ENCODE results near the gene EN2.
A peak's percentile ranks its signal among the peaks of the same experiment; 100 is the strongest.

The EN2 gene

DNA sequence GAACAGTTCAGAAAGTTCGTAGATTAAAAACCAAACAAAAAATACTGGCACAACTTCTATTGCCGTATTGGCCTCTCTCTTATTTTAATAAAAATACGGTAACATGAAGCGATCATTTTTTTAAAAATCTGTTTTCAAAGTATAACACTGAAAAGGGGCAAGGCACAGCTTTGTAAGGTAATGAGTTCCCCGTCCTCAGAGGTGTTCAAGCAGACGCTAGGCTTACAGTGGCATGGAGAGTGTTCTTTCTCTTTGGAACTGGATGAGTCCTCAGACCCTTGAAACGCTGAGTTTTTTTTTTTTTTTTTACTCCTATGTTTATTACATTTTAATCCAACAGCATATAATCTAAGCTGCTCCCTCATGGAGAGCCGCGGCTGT, 7.8 kb downstream of the EN2 start:
- no peak for DNase-seq

DNA sequence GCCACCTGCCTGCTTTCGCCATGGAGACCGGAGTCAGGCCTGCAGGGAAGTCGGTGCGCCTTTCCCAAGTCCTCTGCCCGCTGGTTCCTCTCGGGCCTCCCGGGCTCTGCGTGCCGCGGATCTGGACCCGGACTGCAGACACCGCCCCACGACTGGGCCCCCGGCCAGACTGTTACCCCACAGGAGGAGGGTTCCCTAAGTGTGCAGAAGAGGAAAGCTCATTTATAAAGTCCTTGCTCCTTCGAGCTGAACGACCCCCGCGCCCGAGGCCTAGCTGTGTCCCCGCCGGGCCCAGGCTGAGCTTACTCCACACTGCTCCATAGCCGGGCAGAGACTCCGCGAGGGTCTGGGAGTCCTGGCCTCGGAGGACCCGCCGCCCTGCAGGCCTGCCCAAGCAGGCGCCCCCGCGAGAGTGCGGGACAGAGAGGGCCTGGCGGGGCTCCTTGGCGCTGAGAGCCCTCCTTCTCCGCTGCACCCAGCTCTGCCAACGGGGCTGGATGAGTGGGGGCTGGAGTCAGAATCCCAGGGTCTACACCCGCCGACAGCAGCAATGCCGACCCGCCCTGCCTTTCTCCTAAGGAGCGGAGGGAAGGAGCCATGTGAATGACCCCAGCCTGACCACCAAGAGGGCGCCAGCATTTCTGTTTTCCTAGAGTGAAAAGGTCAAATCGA, 8.3 kb downstream of the EN2 start:
- no peak for DNase-seq

DNA sequence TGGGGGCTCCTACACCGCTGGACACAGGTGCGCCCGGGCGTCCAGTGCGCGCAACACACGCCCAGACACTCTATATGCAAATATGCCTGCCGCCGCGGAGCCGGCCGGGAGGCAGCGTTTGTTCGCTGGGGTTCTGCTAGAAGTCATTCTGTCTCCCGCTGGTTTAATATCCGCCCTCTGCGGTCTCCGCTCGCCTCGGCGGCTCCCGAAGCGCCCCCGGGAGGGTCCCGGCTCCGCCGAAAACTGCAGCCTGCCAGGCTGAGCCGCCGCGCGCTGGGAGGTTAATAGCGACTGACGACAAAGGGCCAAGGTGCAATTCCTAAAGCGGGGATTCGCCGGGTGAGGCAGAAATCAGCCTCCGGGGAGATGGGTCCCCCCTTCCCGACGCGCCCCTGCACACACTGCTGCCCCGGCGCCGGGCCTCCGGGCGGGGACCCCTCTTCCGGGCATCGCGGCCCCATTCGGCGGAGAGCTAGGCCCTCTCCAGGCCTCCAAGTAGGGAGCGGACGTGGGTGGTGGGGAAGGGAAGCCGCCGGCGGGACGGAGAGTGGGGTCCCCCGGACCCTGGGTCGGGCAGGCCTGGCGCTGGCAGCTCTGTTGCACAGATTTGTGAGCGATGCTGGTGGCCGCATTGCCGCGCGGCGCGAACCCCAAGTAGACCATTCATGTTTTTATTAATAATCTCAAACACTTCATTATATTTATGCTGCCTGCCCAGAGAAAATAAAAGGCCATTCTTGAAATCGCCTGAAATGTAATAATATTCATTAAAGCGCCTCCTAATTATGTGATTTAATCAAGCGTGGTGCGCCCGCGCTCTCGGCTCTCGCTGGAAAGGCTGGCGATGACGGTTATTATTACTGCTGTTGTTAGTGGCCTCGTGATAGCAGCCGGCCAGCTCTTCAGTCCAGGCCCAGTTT, 9.1 kb downstream of the EN2 start:
- peak; percentile 41 to 57 for DNase-seq

DNA sequence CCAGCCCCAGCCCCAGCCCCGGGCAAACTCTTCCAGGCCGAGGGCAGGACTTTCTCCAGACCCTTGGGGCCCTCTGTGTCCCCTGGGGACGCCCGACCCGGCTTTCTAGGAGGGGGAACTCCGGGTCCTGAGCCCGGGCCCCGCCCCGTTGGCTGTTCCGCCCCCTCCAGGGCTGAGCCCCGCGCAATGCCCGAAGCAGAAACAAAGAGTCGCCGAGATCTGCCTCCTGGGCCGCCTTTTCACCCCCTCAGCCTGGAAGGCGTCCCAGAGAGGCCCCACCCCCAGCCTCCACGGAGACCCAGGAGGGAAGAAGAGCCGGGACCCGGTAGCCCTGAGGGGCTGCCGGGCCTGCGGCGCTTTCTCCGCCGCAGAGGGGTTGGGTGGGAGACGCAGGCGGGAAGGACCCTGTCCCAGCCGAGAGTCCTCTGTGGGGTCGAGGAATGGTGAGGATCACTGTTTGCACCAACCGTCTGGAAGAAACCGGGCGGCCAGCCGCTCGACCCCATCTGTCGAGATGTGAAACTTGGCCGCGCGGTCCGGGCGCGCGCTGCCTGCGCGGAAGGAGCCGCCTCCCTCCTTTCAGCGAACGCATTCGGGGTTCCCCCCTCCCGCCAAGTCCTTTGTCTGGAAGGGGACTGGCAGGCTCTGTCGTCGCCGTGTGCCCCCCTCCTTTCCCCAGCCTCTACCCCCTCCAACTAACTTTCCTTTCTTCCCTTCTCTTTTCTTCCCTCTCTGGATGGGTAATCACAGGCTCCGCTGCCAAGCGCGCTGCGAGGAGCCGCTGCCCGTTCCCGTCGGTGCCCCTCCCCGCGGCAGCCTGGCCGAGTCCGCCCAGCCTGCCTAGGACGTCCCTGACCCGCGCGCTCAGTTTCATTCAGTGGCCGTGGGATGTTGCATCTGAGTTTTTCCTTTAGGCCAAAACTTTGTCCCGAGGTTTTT, 10.2 kb downstream of the EN2 start:
- no peak for DNase-seq

DNA sequence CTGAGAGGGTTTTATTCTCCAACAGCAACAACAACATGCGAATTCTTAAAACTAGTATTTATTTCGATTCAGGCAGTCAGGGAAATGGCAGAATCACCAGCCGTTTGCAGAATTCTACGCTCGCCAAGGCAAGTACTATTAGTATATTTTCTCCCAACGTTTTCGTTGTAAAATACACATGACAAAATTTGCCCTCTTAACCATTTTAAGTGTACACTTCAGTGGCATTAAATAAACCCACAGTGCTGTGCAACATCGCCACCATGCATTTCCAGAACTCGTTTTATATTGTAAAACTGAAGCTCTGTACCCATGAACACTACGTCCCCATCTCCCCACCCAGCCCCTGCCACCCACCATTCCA, 10.8 kb downstream of the EN2 start:
- no peak for DNase-seq

DNA sequence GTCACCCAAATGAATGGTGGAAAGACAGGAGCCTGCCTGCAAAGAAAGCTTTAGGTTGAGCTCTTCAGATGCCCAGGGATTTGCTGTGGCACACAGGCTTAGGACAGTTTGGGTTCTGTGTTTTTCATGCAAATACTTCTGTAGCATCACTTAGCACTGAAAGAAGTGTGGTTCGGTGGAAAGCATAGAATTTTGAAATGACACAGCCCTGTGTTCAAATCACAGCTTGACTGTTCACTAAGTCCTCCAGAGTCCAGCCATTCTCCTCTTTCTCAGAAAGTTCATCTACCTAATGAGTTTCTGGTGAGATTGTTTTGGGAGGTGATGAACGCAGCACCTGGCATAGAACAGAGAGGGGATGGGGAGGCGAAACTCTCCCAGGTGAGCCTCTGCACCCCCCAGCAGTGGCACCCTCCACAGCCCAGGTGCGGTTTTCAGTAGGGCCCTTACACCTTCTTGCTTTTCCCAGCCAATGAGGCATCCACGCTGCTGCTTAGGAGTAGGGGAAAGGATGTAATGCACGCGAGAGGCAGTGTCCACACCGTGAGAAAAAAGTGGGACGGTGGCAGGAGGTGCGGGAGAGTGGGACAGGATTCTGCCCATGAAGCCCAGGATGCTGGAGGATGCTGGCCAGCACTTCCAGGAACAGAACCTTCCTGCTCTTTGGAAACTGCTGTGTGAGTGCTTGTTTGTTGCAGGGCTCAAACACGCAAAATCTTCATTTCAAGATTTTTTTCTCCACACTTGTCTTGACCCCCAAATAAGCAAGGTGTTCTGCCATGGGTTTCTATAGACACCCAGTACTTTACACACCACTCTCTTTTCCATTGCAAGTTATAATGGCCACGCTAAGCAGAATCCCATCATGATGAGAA, 11.6 kb downstream of the EN2 start:
- DNase-seq: no peak

DNA sequence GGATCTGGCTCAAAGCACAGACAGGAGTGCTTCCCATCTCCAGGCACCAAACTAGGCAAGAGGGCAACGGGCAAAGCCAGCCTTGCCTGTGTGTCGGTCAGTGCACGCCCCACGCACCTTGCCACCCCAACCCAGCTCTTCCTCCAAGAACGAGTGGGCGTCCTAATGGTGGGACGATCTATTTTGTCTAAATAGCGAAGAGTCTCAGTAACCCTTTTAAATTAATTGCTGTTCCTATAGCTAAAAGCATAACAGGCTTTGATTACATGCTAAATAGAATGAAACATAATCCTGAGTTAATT, 12.2 kb downstream of the EN2 start:
- no peak for DNase-seq

DNA sequence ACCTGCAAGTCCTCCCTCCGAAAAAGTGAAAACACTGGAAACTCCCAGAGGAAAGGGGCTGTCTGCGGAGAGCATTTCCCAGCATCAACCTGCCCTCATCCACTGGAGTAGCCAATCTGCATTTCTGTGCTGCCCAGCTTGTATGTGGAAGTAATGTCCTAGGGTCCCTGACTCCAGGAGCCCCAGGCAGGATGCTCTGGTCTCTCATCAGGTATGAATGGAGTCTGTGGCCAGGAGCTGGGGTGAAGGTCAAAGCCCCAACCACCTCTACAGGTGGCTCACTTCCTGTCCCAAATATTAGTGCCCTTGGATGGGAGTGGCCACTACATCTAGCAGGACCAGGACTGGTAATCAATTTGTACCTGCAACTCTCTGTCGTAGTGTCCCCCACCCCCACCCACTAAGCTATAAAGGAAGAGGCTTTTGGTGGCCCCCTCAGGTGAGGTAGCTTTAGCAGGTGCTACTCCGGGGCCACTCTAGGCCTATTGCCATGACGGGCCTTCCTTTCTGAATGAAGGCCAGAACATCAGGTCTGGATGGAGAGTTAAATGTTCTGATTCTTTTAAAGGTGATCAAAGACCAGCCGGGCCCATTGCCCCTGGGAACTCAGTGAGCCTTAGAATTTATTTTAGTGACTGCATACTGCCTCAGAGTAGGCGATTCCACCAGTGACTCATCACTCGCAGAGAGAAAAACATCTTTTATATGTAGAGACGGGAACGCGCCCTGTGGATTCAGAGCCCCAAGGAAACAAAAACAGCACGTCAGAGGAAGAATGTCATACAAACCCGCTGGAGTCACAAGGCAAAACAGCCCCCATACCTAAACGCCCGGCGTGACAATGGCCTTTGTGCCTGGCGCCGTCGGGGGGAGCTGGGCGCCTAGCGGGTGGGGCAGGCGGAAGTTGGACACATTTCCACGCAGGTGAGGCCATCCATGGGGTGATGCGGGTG, 13.0 kb downstream of the EN2 start:
- no peak for DNase-seq

DNA sequence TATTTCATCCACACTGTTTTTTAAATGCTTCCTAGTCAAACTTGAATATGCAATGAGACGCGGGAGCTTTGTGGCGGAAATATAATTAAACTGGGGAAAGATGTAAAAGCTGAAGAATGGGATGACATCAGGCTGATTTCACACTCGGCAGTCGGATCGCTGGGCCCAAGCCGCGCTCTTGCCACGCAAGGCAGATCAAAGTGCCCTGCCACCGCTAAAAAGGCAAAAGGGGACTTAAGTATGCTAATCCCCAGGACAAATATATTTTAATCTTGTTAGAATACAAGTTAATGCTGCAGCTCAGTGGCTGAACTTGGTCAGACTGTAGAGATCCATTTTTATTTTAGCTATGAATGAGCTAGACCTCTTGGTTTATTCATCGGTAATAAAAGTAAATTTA, 13.8 kb downstream of the EN2 start:
- no peak for DNase-seq

DNA sequence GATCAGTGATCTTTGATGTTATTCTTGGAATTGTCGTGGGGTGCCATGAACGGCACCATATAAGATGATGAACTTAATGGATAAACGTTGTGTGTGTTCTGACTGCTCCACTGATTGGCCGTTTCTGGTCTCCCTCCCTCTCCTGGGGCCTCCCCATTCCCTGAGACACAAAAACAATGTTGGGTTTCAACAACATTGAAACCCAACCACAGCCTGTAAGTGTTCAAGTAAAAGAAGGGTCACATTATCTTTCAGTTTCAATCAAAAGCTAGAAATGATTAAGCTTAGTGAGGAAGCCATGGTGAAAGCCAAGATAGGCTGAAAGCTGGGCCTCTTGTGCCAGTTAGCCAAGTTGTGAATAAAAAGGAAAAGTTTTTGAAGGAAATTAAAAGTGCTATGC, 19.5 kb downstream of the EN2 start:
- DNase-seq: no peak

DNA sequence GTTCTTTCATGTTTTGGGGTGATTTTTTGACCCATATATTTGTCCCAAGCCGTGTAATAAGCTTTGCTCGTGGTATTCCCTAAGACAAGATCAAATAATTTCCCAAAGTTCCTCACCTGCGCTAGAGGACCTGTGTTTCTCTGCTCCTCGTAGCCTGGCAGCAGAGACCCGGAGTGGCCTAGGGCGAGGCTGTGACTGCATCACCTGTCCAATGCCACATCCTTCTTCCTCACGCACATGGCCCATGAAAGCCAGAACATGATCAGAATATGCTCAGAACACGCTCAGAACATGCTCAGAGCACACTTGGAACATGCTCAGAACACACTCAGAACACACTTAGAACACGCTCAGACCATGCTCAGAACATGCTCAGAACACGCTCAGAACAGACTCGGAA, 23.8 kb downstream of the EN2 start:
- DNase-seq: no peak

DNA sequence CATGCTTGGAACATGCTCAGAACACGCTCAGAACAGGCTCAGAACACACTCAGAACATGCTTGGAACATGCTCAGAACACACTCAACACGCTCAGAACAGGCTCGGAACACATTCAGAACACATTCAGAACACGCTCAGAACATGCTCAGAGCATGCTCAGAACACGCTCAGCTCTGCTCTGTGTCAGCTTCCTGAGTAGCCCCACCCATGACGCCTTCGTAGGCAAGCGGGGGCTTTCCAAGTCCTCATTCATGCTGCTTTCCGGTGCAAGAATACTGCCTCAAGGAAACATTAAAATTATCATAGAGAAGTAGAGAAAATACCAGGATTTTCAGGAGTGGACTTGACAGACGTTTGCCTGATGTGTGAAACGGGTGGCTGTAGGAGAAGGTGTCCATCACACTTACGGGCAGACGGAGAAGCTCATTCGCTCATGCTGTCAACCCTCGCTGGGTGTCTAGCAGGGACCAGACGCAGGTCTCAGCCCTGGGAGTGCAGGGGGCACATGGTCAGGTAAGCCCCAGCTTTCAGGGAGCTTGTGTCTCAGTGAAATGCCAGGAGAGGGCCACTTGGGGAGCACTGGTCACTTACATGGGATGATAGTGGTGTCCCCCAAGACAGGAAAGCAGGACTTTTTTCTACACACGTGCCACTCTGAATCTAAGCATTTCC, 24.7 kb downstream of the EN2 start:
- no peak for DNase-seq

DNA sequence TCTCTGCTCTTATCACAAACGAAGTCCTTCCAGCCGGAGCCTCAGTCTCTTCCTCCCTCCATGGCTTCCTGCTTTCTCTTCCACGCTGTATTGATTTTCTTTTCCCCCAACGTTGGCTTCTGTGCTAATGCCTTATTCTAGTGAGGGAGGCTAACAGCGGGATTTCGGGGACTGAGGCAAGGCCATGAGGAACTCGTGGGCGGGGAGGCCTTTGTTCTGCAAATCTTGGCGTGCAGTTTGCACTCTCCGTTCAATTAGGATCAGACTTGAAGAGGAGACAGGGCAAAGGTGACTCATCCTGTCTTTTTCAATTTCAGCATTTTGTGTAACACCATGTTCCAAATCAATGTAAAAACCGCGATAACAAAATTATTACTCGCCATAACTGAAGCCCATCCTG, 25.3 kb downstream of the EN2 start:
- no peak for DNase-seq

DNA sequence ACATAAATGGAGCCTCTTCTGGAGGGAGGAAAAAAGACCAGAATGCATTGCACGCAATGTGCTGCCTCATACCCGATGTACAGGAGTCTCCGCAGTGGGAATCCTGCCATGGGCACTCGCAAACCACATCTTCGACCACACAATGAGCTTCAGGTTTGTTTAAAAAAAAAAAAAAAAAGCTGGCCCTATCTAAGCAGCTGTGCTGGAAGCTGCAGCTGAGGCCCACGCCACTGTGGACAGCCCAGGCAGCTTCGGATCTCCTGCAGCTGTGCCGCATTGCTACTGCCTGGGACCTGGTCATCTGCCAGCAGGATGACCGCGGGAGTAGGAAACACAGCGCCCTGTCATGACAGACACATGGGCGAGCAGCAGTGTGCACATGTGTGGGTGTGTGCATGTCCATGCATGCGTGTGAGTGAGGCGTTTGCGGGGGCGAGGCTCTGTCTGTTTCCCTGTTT, 26.0 kb downstream of the EN2 start:
- no peak for DNase-seq

DNA sequence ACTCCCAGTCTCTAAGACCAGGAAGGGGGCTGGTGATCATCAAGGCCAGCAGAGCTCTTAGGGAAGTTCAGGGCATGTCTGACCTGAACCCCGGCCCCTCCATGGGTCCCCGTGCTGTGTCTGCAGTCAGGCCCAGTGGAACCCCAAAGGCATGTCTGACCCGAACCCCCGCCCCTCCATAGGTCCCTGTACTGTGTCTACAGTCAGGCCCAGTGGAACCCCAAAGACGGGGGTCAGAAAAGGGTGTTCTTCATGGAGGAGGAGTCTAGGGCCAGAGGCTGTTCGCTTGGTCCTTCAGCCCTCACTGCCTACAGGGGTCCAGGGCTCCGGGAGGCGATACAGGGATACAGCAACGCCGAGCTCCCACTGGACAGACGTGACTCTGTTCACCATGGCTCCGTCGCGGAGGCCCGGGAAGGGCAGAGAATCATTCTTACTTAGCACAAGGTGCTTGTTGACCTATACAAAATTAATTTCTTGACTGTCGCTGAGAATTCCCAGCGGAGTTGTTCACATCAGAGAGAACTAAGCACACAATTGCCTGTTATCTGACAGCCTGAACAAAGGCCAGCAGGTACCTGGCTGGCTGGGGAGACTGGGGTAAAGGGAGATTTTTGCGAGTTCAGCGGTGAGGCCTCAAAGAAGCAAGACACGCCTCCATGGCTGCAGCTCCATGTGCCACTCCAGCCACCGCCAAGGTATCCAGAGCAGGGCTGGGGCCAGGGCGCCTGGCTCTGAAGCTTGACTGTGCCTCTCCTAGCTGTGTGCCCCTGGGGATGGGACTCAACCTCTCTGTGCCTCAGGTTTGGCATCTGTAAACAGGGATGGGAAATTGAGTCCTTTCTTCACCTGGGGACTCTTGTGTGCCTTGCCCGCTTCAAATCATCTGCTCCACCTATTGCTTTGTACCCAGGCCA, 26.8 kb downstream of the EN2 start:
- DNase-seq: no peak

DNA sequence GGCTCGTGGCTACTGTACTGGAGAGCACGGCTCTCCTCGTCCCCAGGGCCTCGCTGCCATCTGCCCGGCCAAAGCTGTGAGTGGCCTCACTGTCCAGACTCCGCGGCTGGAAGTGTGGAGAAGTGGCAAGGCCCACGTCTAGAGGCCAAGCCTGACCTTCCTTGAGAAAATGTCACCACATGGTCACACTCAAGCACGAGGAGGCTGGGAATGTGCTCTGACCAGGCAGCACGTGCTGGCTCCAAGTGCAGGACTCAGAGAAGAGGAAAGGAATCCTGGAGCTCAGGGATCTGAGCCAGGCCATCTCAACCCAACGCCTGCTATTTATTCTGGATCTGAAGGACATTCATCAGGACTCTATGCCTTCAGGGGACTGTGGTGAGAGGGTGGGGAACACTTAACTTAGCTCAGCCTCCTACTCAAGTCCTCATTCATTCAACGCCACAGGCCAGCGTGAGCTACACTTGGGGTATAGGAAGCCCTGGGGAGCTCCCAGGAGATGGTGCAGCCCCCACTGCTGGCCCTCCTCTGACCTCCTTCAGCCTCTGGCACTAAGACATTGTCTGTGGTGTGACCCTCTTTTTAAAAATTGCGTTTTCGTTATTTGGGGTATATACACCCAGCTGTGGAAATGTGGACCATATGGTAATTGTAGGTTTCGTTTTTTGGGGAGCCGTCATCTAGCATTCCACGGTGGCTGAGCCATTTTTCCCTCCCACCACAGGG, 29.0 kb downstream of the EN2 start:
- DNase-seq: no peak

DNA sequence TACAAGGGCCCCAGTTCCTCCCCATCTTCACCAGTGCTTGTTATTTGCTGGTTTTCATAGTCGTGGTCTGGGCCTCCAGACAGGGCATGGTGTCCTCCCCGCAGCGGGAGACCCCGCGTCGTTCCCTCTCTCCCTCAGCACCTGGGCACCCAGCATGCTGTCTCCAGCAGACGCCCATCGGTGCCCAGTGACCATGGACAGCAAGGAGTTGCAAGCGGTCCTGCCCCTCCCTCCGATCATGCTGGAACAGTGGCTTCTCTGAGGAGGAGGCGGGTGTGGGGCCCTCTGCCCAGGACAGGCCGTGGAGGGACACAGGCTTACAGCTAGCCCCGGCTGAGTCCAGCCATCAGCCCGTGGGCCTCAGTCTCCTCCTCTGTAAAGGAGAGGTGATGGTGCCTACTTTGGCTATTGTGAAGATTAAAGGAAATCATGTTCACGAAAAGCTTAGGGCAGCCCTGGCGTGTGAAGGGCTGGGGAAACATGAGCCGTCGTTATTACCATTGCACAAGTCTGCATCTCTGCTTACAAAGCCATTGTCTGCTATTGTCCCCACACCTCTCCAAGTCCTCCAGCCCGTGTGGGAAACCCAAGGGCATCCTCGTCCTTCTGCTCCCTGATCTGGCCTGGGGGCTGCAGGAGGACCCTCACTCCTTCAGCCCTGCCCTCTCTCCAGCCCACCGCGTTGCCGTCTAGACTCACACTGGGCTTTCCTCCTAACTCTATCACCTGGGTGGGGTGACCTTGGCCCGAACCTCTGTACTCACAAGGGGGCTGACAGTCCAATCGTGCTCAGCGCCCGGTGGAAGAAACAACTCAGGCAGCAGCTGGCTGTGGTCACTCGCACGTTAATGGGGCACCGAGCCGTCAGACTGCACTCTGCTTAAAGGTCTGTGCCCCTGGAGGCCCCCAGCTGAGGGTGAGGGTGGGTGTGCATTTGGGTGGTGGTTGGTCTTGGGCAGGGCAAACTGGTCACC, 29.9 kb downstream of the EN2 start:
- DNase-seq: no peak
